Activated CD4-positive, alpha-beta T cell treated with anti-CD3 and anti-CD28 coated beads, Interleukin-2, amount 10 ng/mL, durations not matched to agents 24 days and 14 days (primary cell): ENCODE results near the gene BMPR1B. TPM values are rescaled to one million over a fixed set of nuclear protein-coding genes. Genes with fewer than 3 reads are reported as not detected.
"Not testable (repeated sequence)": the region's sequence is repeated elsewhere in the genome, so short reads cannot be mapped to it uniquely, and the experiment has no call there.

Experiments used
- DNase-seq: peaks from one replicate; pipeline ENCODE4 v3.0.0; 2022
- H3K27ac Mint-ChIP-seq: one replicate; pipeline ENCODE4 v1.8.0; 2022; ENCODE audit warnings: mild to moderate bottlenecking, mixed read lengths
- H3K27me3 Mint-ChIP-seq: one replicate; pipeline ENCODE4 v1.8.0; 2022; ENCODE audit warnings: mixed read lengths
- H3K36me3 Mint-ChIP-seq: one replicate; pipeline ENCODE4 v1.8.0; 2022; ENCODE audit warnings: low read depth, mild to moderate bottlenecking, mixed read lengths
- H3K4me1 Mint-ChIP-seq: one replicate; pipeline ENCODE4 v1.8.0; 2021; ENCODE audit warnings: mixed read lengths
- H3K4me3 Mint-ChIP-seq: one replicate; pipeline ENCODE4 v1.8.0; 2022; ENCODE audit warnings: mild to moderate bottlenecking, moderate library complexity, mixed read lengths
- H3K9me3 Mint-ChIP-seq: one replicate; pipeline ENCODE4 v1.8.0; 2021; ENCODE audit warnings: mixed read lengths
- intact Hi-C: fragments of 100-400 bp; cut with micrococcal nuclease; formaldehyde crosslinking; loops from one replicate; pipeline ENCODE4 v1.15.1; 2023
- total RNA-seq: library from RNA; stranded (reverse); gene quantifications from 2 replicates; pipeline ENCODE4 v1.2.3, GENCODE V29; 2022

Gene BMPR1B
- total RNA-seq, 1 donor from 2014 or later = not detected

GRCh38 chr4:95044324-95044837, 286.6 kb downstream of the BMPR1B start:
- no peak overlapping the region for H3K27ac Mint-ChIP-seq
- H3K27me3 Mint-ChIP-seq = no peaks in the 10 kb centered on the region
- no peak overlapping the region for H3K4me3 Mint-ChIP-seq
- intact Hi-C loops = no loop called here
- DNase-seq = no peak
- no peaks in the 10 kb centered on the region for H3K36me3 Mint-ChIP-seq
- no peaks in the 10 kb centered on the region for H3K4me1 Mint-ChIP-seq
- H3K9me3 Mint-ChIP-seq = no peaks in the 10 kb centered on the region

GRCh38 chr4:95045429-95045828, 287.7 kb downstream of the BMPR1B start:
- H3K4me1 Mint-ChIP-seq = no peaks in the 10 kb centered on the region
- intact Hi-C loops = no loop called here
- H3K9me3 Mint-ChIP-seq = no peaks in the 10 kb centered on the region
- H3K27me3 Mint-ChIP-seq = no peaks in the 10 kb centered on the region
- no peak for DNase-seq
- H3K4me3 Mint-ChIP-seq = no peak overlapping the region
- no peak overlapping the region for H3K27ac Mint-ChIP-seq
- no peaks in the 10 kb centered on the region for H3K36me3 Mint-ChIP-seq

- DNase-seq = no peak
- Mint-ChIP-seq H3K27me3 (no peaks in the 10 kb centered on the region), H3K27ac (no peak overlapping the region), H3K4me1 (no peaks in the 10 kb centered on the region), H3K9me3 (no peaks in the 10 kb centered on the region), H3K4me3 (no peak overlapping the region), H3K36me3 (no peaks in the 10 kb centered on the region)
- intact Hi-C loops = no loop called here
These were observed 290.5 kb downstream of the BMPR1B start for GRCh38 chr4:95048296-95048695.

- no peak overlapping the region for H3K4me3 Mint-ChIP-seq
- intact Hi-C loops = no loop called here
- no peak for DNase-seq
- H3K27ac Mint-ChIP-seq = no peak overlapping the region
- no peaks in the 10 kb centered on the region for H3K36me3 Mint-ChIP-seq
- H3K9me3 Mint-ChIP-seq = no peaks in the 10 kb centered on the region
- no peaks in the 10 kb centered on the region for H3K27me3 Mint-ChIP-seq
- no peaks in the 10 kb centered on the region for H3K4me1 Mint-ChIP-seq
These were observed 291.9 kb downstream of the BMPR1B start for GRCh38 chr4:95049551-95050233.

GRCh38 chr4:95050980-95051701, 293.4 kb downstream of the BMPR1B start:
- no peak overlapping the region for H3K27ac Mint-ChIP-seq
- intact Hi-C loops = no loop called here
- H3K27me3 Mint-ChIP-seq = no peaks in the 10 kb centered on the region
- H3K4me1 Mint-ChIP-seq = no peaks in the 10 kb centered on the region
- H3K4me3 Mint-ChIP-seq = no peak overlapping the region
- H3K9me3 Mint-ChIP-seq = no peaks in the 10 kb centered on the region
- H3K36me3 Mint-ChIP-seq = no peaks in the 10 kb centered on the region
- no peak for DNase-seq

GRCh38 chr4:95051702-95052020, 293.9 kb downstream of the BMPR1B start:
- H3K9me3 Mint-ChIP-seq = no peaks in the 10 kb centered on the region
- no peaks in the 10 kb centered on the region for H3K4me1 Mint-ChIP-seq
- H3K36me3 Mint-ChIP-seq = no peaks in the 10 kb centered on the region
- no peaks in the 10 kb centered on the region for H3K27me3 Mint-ChIP-seq
- no peak overlapping the region for H3K4me3 Mint-ChIP-seq
- no peak overlapping the region for H3K27ac Mint-ChIP-seq
- DNase-seq = no peak
- intact Hi-C loops = no loop called here

- H3K4me3 Mint-ChIP-seq = no peak overlapping the region
- no peaks in the 10 kb centered on the region for H3K4me1 Mint-ChIP-seq
- no peak overlapping the region for H3K27ac Mint-ChIP-seq
- H3K36me3 Mint-ChIP-seq = no peaks in the 10 kb centered on the region
- no peak for DNase-seq
- no peaks in the 10 kb centered on the region for H3K9me3 Mint-ChIP-seq
- H3K27me3 Mint-ChIP-seq = no peaks in the 10 kb centered on the region
- intact Hi-C loops = no loop called here
These were observed 301.2 kb downstream of the BMPR1B start for GRCh38 chr4:95058991-95059390.

GRCh38 chr4:95059663-95060062, 301.9 kb downstream of the BMPR1B start:
- no peak for DNase-seq
- intact Hi-C loops = no loop called here
- Mint-ChIP-seq H3K36me3 (no peaks in the 10 kb centered on the region), H3K4me3 (no peak overlapping the region), H3K27ac (no peak overlapping the region), H3K9me3 (no peaks in the 10 kb centered on the region), H3K4me1 (no peaks in the 10 kb centered on the region), H3K27me3 (no peaks in the 10 kb centered on the region)

GRCh38 chr4:95061220-95061619, 303.5 kb downstream of the BMPR1B start:
- intact Hi-C loops = no loop called here
- Mint-ChIP-seq H3K36me3 (no peaks in the 10 kb centered on the region), H3K9me3 (no peaks in the 10 kb centered on the region)

GRCh38 chr4:95061801-95062200, 304.0 kb downstream of the BMPR1B start:
- not testable (repeated sequence) for H3K4me3 Mint-ChIP-seq

More at GRCh38 chr4:95061220-95061619, 303.5 kb downstream of the BMPR1B start:
- Mint-ChIP-seq H3K4me1 (no peaks in the 10 kb centered on the region), H3K27me3 (no peaks in the 10 kb centered on the region), H3K4me3 (no peak overlapping the region), H3K27ac (no peak overlapping the region)
- DNase-seq = no peak

GRCh38 chr4:95066050-95066449, 308.3 kb downstream of the BMPR1B start:
- intact Hi-C loops = no loop called here
- DNase-seq = no peak
- H3K9me3 Mint-ChIP-seq = no peaks in the 10 kb centered on the region
- H3K4me3 Mint-ChIP-seq = no peak overlapping the region
- H3K27ac Mint-ChIP-seq = no peak overlapping the region
- H3K36me3 Mint-ChIP-seq = no peaks in the 10 kb centered on the region
- no peaks in the 10 kb centered on the region for H3K4me1 Mint-ChIP-seq
- H3K27me3 Mint-ChIP-seq = no peaks in the 10 kb centered on the region

More at GRCh38 chr4:95061801-95062200, 304.0 kb downstream of the BMPR1B start:
- H3K9me3 Mint-ChIP-seq, H3K4me1 Mint-ChIP-seq, H3K27ac Mint-ChIP-seq, DNase-seq, intact Hi-C loops, H3K36me3 Mint-ChIP-seq, H3K27me3 Mint-ChIP-seq: not testable (repeated sequence)

GRCh38 chr4:95068401-95068800, 310.6 kb downstream of the BMPR1B start:
- Mint-ChIP-seq H3K27me3 (no peaks in the 10 kb centered on the region), H3K27ac (no peak overlapping the region), H3K9me3 (no peaks in the 10 kb centered on the region), H3K4me1 (no peaks in the 10 kb centered on the region), H3K4me3 (no peak overlapping the region), H3K36me3 (no peaks in the 10 kb centered on the region)
- DNase-seq = no peak
- intact Hi-C loops = no loop called here

- DNase-seq = no peak
- H3K4me3 Mint-ChIP-seq = no peak overlapping the region
- intact Hi-C loops = no loop called here
- no peaks in the 10 kb centered on the region for H3K9me3 Mint-ChIP-seq
- H3K27me3 Mint-ChIP-seq = no peaks in the 10 kb centered on the region
- no peaks in the 10 kb centered on the region for H3K36me3 Mint-ChIP-seq
- no peaks in the 10 kb centered on the region for H3K4me1 Mint-ChIP-seq
- H3K27ac Mint-ChIP-seq = no peak overlapping the region
These were observed 311.2 kb downstream of the BMPR1B start for GRCh38 chr4:95068818-95069478.

- Mint-ChIP-seq H3K27me3 (no peaks in the 10 kb centered on the region), H3K9me3 (no peaks in the 10 kb centered on the region), H3K4me3 (no peak overlapping the region), H3K27ac (no peak overlapping the region), H3K36me3 (no peaks in the 10 kb centered on the region), H3K4me1 (no peaks in the 10 kb centered on the region)
- no peak for DNase-seq
- intact Hi-C loops = no loop called here
These were observed 314.1 kb downstream of the BMPR1B start for GRCh38 chr4:95071851-95072250.
